Measurements from ENCODE around the gene SLC30A3.

The SLC30A3 gene

GRCh38 chr2:27261241-27261925 lies 1.5 kb downstream of the SLC30A3 start:
- DNase-seq (ENCODE audit: low read depth in 2 of 3, low spot score in 1 of 3), result no peak

- DNase-seq (ENCODE audit: low read depth in 2 of 3, low spot score in 1 of 3), result no peak
Measured at GRCh38 chr2:27258051-27258450, 4.8 kb downstream of the SLC30A3 start.

- no peak for DNase-seq (ENCODE audit: low read depth in 2 of 3, low spot score in 1 of 3)
Measured at GRCh38 chr2:27256855-27257454, 5.9 kb downstream of the SLC30A3 start.

- no peak for DNase-seq (ENCODE audit: low read depth in 2 of 3, low spot score in 1 of 3)
Measured at GRCh38 chr2:27255660-27256059, 7.2 kb downstream of the SLC30A3 start.

GRCh38 chr2:27255187-27255586 lies 7.7 kb downstream of the SLC30A3 start:
- no peak for DNase-seq (ENCODE audit: low read depth in 2 of 3, low spot score in 1 of 3)

GRCh38 chr2:27251766-27252165 lies 11.1 kb downstream of the SLC30A3 start:
- DNase-seq (ENCODE audit: low read depth in 2 of 3, low spot score in 1 of 3), result no peak

GRCh38 chr2:27250652-27251379 lies 12.0 kb downstream of the SLC30A3 start:
- DNase-seq (ENCODE audit: low read depth in 2 of 3, low spot score in 1 of 3), result no peak

- DNase-seq (ENCODE audit: low read depth in 2 of 3, low spot score in 1 of 3), result peak; percentile 46 to 55 (median 46)
Measured at GRCh38 chr2:27249891-27250651, 12.8 kb downstream of the SLC30A3 start.

- no peak for DNase-seq (ENCODE audit: low read depth in 2 of 3, low spot score in 1 of 3)
Measured at GRCh38 chr2:27249159-27249890, 13.5 kb downstream of the SLC30A3 start.

- DNase-seq (ENCODE audit: low read depth in 2 of 3, low spot score in 1 of 3), result no peak
Measured at GRCh38 chr2:27247893-27248292, 15.0 kb downstream of the SLC30A3 start.

- DNase-seq (ENCODE audit: low read depth in 2 of 3, low spot score in 1 of 3), result no peak
Measured at GRCh38 chr2:27245626-27246025, 17.2 kb downstream of the SLC30A3 start.

GRCh38 chr2:27245116-27245515 lies 17.7 kb downstream of the SLC30A3 start:
- no peak for DNase-seq (ENCODE audit: low read depth in 2 of 3, low spot score in 1 of 3)

GRCh38 chr2:27243391-27244130 lies 19.3 kb downstream of the SLC30A3 start:
- DNase-seq (ENCODE audit: low read depth in 2 of 3, low spot score in 1 of 3), result no peak

GRCh38 chr2:27242614-27242951 lies 20.3 kb downstream of the SLC30A3 start:
- DNase-seq (ENCODE audit: low read depth in 2 of 3, low spot score in 1 of 3), result no peak

- DNase-seq (ENCODE audit: low read depth in 2 of 3, low spot score in 1 of 3), result no peak
Measured at GRCh38 chr2:27241761-27242613, 20.9 kb downstream of the SLC30A3 start.

GRCh38 chr2:27240406-27240805 lies 22.4 kb downstream of the SLC30A3 start:
- DNase-seq (ENCODE audit: low read depth in 2 of 3, low spot score in 1 of 3), result no peak

GRCh38 chr2:27238976-27239375 lies 23.9 kb downstream of the SLC30A3 start:
- no peak for DNase-seq (ENCODE audit: low read depth in 2 of 3, low spot score in 1 of 3)

- no peak for DNase-seq (ENCODE audit: low read depth in 2 of 3, low spot score in 1 of 3)
Measured at GRCh38 chr2:27237341-27237945, 25.4 kb downstream of the SLC30A3 start.

GRCh38 chr2:27236626-27237025 lies 26.2 kb downstream of the SLC30A3 start:
- no peak for DNase-seq (ENCODE audit: low read depth in 2 of 3, low spot score in 1 of 3)
